Medulla oblongata (tissue), 1 donor: ENCODE measurements around the gene PNKP.
"Not testable (repeated sequence)": the region's sequence is repeated elsewhere in the genome, so short reads cannot be mapped to it uniquely, and the experiment has no call there.

Source experiments
- DNase-seq: peaks from one replicate; pipeline ENCODE4 v3.0.0-alpha.2; 2015; ENCODE audit errors: extremely low spot score

The PNKP gene

DNA sequence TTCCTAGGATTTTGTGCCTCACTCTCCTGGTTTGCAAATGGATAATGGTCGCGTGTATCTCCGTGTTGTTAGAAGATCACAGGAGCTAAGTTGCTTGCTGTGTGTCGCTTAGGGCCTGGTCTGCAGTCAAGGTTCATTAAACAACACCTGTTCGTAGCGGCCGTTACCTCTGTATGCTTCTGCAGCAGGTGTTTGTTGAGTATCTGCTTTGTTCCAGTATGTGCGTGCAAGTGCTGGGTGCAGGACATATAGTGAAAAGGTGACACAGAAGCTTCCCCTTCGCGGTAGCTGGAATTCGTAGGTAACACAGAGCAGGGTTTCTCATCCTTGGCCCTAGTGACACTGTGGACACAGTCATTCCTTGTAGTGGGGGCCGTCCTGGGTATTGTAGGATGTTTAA, 43.9 kb downstream of the PNKP start:
- no peak for DNase-seq

DNA sequence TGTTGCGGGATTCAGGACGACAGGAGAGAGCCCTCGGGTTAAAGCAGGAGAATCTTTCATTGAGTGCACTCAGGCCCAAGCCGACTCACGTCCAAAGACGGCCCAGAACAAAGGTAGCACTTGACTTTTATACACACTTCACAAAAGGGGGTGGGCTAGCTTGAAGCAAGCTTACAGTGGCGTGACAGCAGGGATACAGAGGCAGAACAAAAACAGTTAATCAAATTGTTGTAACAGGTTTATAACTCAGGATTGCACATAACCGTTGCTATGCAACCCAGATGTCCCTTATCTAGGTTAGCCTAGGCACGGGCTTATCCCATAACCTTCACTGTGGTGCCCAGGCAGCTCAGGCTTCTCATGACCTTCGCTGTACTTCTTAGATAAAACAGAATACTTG, 47.3 kb downstream of the PNKP start:
- no peak for DNase-seq

DNA sequence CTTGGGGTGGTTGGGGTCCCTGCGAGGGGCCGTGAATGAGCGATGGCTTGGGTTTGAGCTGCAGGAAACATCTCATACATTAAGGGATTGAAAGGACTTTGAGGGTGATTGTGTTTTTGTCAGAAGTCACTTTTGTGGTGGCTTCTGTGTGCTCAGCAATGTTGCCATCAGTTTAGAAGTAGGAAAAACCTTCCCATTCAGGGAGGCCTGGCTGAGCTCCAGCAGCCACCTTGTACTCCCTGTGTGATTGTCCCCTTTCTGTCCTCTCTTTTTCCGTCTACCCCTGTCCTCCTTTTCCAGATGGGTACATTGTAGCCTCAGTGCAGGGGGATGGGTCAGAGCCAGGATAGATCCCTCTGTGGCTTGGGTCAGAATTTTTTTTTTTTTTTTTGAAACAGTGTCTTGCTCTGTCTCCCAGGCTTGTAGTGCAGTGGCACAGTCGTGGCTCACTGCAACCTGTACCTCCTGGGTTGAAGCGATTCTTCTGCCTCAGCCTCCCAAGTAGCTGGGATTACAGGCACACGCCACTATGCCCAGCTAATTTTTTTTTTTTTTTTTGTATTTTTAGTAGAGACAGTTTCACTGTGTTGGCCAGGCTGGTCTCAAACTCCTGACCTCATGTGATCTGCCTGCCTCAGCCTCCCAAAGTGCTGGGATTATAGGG, 47.8 kb downstream of the PNKP start:
- not testable (repeated sequence) for DNase-seq

DNA sequence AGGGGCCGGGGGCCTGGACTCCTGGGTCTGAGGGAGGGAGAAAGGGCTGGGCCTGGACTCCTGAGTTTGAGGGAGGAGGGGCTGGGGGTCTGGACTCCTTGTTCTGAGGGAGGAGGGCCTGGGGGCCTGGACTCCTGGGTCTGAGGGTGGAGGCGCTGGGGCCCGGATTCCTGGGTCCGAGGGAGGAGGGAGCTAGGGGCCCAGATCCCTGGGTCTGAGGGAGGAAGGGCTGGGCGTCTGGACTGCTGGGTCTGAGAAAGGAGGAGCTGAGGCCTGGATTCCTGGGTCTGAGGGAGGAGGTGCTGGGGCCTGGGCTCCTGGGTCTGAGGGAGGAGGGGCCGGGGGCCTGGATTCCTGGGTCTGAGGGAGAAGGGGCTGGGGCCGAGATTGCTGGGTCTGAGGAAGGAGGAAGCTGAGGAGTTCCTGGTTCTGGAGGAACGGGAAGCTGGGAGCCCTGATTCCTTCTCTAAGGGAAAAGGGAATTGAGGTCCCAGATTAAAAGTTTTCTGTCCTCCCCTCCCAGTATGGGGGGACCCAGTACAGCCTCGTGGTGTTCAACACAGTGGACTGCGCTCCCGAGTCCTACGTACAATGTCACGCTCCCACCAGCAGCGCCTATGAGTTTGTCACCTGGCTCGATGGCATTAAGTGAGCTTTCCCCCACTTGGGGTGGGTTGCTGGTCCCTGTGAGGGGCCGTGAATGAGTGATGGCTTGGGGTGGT, 48.6 kb downstream of the PNKP start:
- no peak for DNase-seq

DNA sequence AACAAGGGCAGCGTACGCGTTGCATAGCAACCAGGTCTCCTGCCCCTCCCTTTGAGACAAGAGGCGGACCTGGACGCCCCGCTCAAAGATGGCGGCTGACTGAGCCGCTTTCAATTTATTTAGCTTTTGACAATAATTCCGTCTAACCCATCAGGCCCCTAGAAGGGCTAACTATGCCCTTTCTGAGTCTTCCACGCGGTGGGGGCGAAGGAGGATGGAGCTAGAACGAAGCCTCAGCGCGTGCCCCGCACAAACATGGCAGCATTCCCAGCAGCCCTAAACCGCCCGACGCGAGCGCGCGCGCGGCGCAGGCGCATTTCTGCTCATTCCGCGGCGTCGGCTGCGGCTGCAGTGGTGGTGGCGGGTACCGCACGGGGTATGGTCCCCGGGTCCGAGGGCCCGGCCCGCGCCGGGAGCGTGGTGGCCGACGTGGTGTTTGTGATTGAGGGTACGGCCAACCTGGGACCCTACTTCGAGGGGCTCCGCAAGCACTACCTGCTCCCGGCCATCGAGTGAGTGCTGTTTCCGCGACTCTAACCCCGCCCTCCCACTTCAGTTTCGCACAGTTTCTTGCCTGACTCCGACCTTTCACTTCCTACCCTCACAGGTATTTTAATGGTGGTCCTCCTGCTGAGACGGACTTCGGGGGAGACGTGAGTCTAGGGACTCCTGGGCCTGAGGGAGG, 49.3 kb downstream of the PNKP start, which contains the start of gene MED25:
Gene MED25, plus strand, starts transcription at position 326 of the 685 bp plus-strand sequence. Its CDS starts 53 bp downstream, at position 379.
- peak; percentile 89 for DNase-seq

DNA sequence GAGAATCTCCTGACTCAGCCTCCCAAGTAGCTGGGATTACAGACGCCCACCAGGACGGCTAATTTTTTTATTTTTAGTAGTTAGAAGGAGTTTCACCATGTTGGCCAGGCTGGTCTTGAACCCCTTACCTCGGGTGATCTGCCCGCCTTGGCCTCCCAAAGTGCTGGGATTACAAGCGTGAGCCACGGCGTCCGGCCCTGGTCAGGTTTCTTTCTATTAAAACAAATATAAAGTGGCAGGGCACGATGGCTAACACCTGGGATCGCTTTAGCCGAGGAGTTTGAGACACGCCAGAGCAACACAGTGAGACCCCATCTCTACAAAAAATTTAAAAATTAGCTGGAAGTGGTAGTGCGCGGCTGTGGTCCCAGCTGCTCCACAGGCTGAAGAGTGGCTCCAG, 50.8 kb downstream of the PNKP start:
- no peak for DNase-seq

DNA sequence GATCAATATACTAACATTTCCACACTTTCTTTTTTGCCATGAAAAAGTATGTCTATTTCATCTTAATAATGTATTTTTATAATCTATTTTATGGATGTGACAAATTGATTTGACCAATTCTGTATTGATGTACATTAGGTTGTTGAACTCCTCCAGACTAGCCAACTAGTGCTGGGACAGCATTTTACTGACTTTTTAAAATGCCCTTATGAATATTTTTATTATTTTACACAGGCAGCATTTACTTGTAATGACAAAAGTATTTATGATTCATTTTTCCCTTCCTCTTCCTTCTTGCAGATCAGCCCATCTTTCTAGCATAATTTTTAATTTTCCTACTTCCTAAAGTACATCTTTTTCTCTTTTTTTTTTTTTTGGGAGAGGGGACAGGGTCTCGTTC, 53.4 kb downstream of the PNKP start:
- DNase-seq = no peak

DNA sequence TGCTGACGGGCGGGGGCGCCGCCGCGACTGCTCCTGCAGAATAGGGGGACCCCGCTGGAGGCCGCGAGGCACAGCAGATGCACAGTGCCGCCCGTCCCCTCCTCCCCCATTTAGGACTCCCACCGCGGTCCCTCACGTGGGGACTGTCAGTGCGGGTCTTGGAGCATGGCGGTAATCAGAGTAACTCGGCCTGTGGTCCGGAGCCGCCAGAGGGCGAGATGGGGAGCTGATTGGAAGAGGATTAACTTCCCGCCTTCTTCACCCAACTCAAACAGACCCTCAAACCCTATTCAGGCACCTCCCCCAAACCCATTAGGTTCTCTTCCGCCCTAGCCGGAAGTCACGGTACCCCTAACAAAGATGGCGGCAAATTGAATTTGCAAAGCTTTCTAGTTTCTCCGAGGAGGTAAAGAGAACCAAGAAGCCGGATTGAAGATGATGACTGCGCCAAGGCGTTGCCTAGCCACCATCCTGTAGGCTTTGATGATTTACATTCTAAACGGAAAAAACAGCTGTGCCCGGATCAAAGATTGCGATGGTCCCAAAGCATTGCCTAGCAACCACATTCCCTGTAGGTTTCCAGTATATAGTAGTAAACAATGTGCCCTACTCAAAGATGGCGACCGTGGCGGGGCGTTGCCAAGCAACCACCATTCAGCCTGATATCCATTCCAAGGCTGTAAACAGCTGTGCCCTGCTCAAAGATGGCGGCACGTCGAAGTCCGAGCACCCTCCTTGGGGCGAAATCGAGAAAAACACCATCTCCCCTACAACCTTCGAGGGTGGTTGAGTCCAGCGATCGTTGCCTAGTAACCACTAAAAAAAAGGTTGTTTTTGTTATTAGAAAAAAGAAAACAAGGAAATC, 54.1 kb downstream of the PNKP start, which contains the start of gene FUZ:
Gene FUZ, minus strand, starts transcription at position 296 of the 865 bp plus-strand sequence. Its CDS starts 186 bp downstream, at position 110.
- DNase-seq = peak; percentile 99

DNA sequence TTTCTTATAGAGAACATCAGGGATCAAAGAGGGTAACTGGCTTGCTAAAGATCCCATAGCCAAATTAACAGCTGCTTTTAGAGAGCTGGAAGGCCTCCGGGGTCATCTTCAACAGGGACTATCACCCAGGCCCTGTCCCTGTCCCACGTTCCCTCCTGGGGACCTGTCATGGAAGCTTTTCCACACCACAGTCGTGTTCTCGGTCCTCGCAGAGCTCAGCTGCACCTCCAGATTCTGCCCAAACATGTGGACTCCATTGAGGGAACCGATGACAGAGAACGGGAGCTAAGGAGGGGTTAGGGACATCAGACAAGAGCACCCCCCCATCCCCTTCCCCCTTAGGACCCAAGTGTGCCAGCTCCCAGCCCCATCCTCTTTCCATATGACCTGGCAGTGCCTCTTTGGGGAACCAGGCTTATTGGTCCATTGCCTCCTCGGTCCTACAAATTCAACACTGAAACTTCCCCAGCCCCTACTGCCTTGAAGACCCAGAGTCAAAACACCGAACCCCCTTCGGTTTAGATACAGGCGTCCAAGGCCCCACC, 54.9 kb downstream of the PNKP start:
- no peak for DNase-seq

DNA sequence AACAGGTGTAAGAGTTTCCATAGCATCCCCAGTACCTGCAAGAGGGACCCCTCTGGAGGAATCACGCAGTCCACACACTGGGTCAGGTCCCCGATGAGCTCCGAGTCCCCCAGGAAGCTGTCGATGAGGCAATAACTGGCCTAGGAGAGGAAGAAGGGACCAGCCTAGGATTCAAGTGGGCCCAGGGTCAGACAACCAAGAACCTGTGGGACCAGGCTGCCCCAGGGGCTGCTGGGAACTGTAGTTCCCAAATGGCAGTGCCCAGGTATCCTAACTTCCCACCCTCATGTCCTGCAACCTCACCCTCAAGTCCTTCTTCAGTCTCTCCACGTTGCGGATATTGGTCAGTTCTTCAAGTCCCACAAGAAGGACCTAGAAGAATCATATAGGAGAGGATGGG, 56.0 kb downstream of the PNKP start:
- no peak for DNase-seq
